HG03280 (cell line): Measurements from ENCODE around the gene LIMS1.
"Not testable (repeated sequence)": the region's sequence is repeated elsewhere in the genome, so short reads cannot be mapped to it uniquely, and the experiment has no call there.

Experiments used
- ATAC-seq: cut with Tn5 transposase; IDR thresholded peaks from one replicate; pipeline ENCODE4 v1.9.1; 2021; ENCODE audit warnings: mild to moderate bottlenecking, moderate library complexity; ENCODE audit not compliant: unreplicated experiment

Gene LIMS1

GRCh38 chr2:108701806-108702205, 167.5 kb downstream of the LIMS1 start:
- no peak for ATAC-seq

- no peak for ATAC-seq
Measured at GRCh38 chr2:108704871-108705270, 170.6 kb downstream of the LIMS1 start.

- ATAC-seq, result no peak
Measured at GRCh38 chr2:108707300-108707699, 173.0 kb downstream of the LIMS1 start.

- not testable (repeated sequence) for ATAC-seq
Measured at GRCh38 chr2:108716971-108717370, 182.7 kb downstream of the LIMS1 start.

GRCh38 chr2:108719149-108720044, 185.1 kb downstream of the LIMS1 start, which contains the start of gene RANBP2:
Gene RANBP2, plus strand, starts transcription at chr2:108719482. Its CDS starts 125 bp downstream, at chr2:108719607.
- peak; percentile 99 for ATAC-seq

GRCh38 chr2:108726048-108726447, 191.8 kb downstream of the LIMS1 start:
- ATAC-seq, result not testable (repeated sequence)

GRCh38 chr2:108734656-108735055, 200.4 kb downstream of the LIMS1 start:
- not testable (repeated sequence) for ATAC-seq
